ENCODE results near the gene PLA2R1. TPM values are rescaled to one million over a fixed set of nuclear protein-coding genes. Genes with fewer than 3 reads are reported as not detected.

The PLA2R1 gene
- total RNA-seq, 1 donor from 2014 or later: 46.5 TPM

- Mint-ChIP-seq H3K4me3 (ENCODE audit: unreplicated experiment) (no peak overlapping the region), H3K36me3 (ENCODE audit: low read depth) (no peaks in the 10 kb centered on the region), H3K9me3 (ENCODE audit: low read depth) (peaks cover 8% of the 10 kb centered on the region), H3K27me3 (ENCODE audit: low read depth) (no peaks in the 10 kb centered on the region), H3K4me1 (ENCODE audit: low read depth) (peaks cover 4% of the 10 kb centered on the region), H3K27ac (ENCODE audit: unreplicated experiment) (no peak overlapping the region)
- DNase-seq (ENCODE audit: low spot score): no peak
- no peak for TF ChIP-seq CTCF (IDR thresholded peaks at IDR 0.05)
These were observed 14.5 kb upstream of the PLA2R1 start for GRCh38 chr2:160076914-160077313.

- Mint-ChIP-seq H3K36me3 (ENCODE audit: low read depth) (no peaks in the 10 kb centered on the region), H3K4me3 (ENCODE audit: unreplicated experiment) (no peak overlapping the region), H3K4me1 (ENCODE audit: low read depth) (peaks cover 4% of the 10 kb centered on the region), H3K27me3 (ENCODE audit: low read depth) (no peaks in the 10 kb centered on the region), H3K9me3 (ENCODE audit: low read depth) (peaks cover 8% of the 10 kb centered on the region), H3K27ac (ENCODE audit: unreplicated experiment) (no peak overlapping the region)
- DNase-seq (ENCODE audit: low spot score): no peak
- TF ChIP-seq CTCF (IDR thresholded peaks at IDR 0.05): no peak
These were observed 13.8 kb upstream of the PLA2R1 start for GRCh38 chr2:160076241-160076640.

GRCh38 chr2:160075171-160075570 is 12.8 kb upstream of the PLA2R1 start:
- no peak for DNase-seq (ENCODE audit: low spot score)
- Mint-ChIP-seq H3K27ac (ENCODE audit: unreplicated experiment) (peak overlapping the region; percentile 77), H3K27me3 (ENCODE audit: low read depth) (no peaks in the 10 kb centered on the region), H3K4me3 (ENCODE audit: unreplicated experiment) (no peak overlapping the region), H3K4me1 (ENCODE audit: low read depth) (peaks cover 9% of the 10 kb centered on the region), H3K9me3 (ENCODE audit: low read depth) (peaks cover 8% of the 10 kb centered on the region), H3K36me3 (ENCODE audit: low read depth) (no peaks in the 10 kb centered on the region)
- TF ChIP-seq CTCF (IDR thresholded peaks at IDR 0.05): no peak

GRCh38 chr2:160073284-160073888 is 11.0 kb upstream of the PLA2R1 start:
- DNase-seq (ENCODE audit: low spot score): no peak
- TF ChIP-seq CTCF (IDR thresholded peaks at IDR 0.05): no peak
- Mint-ChIP-seq H3K9me3 (ENCODE audit: low read depth) (peaks cover 7% of the 10 kb centered on the region), H3K4me1 (ENCODE audit: low read depth) (peaks cover 9% of the 10 kb centered on the region), H3K36me3 (ENCODE audit: low read depth) (no peaks in the 10 kb centered on the region), H3K27me3 (ENCODE audit: low read depth) (no peaks in the 10 kb centered on the region), H3K4me3 (ENCODE audit: unreplicated experiment) (no peak overlapping the region), H3K27ac (ENCODE audit: unreplicated experiment) (no peak overlapping the region)

GRCh38 chr2:160068906-160069305 is 6.5 kb upstream of the PLA2R1 start:
- H3K9me3 Mint-ChIP-seq (ENCODE audit: low read depth): no peaks in the 10 kb centered on the region
- no peak overlapping the region for H3K4me3 Mint-ChIP-seq (ENCODE audit: unreplicated experiment)
- H3K4me1 Mint-ChIP-seq (ENCODE audit: low read depth): peaks cover 22% of the 10 kb centered on the region
- H3K36me3 Mint-ChIP-seq (ENCODE audit: low read depth): no peaks in the 10 kb centered on the region
- no peak for TF ChIP-seq CTCF (IDR thresholded peaks at IDR 0.05)
- no peak overlapping the region for H3K27ac Mint-ChIP-seq (ENCODE audit: unreplicated experiment)
- no peaks in the 10 kb centered on the region for H3K27me3 Mint-ChIP-seq (ENCODE audit: low read depth)
- no peak for DNase-seq (ENCODE audit: low spot score)

Measured in chondrocyte (in vitro differentiated cells).